AG09309 (cell line): ENCODE results near the gene PROS1.
"Not testable (repeated sequence)": the region's sequence is repeated elsewhere in the genome, so short reads cannot be mapped to it uniquely, and the experiment has no call there.

ENCODE experiments used
- DNase-seq: peaks from one replicate; pipeline ENCODE4 v3.0.0-alpha.2; 2010; ENCODE audit warnings: low read depth
- H3K4me3 ChIP-seq: 2 replicates; pipeline ENCODE4 v1.5.1; 2011; ENCODE audit warnings: mild to moderate bottlenecking, low read depth, low read length, moderate library complexity; ENCODE audit not compliant: control insufficient read depth
- TF ChIP-seq, protein P1 (sequence below): IDR thresholded peaks from 2 replicates; pipeline ENCODE4 v1.5.1; 2011; ENCODE audit warnings: mild to moderate bottlenecking, low read depth, low read length, inconsistent platforms; ENCODE audit not compliant: insufficient read depth, control insufficient read depth; ENCODE audit errors: missing control alignments

The PROS1 gene

DNA sequence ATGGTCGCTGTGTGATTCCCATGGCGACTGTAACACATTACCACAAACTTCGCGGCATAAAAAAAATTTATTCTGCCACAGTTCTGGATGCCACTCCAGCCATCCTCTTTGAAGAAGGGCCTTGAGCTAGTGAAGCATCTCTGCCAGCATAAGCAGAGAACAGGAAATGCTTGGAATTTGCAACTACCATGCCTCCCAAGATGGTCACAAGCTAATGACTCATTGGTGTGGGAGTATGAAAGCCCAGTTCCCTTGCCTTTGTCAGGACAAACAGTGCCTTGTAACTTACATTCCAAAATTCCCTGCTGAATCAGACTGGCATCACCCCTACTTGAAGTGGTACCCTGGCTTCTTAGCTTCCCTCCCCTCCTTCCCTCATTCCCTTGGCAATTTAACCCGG is 129.7 kb downstream of the PROS1 start:
- no peak overlapping the region for H3K4me3 ChIP-seq
- TF ChIP-seq, protein P1, sequence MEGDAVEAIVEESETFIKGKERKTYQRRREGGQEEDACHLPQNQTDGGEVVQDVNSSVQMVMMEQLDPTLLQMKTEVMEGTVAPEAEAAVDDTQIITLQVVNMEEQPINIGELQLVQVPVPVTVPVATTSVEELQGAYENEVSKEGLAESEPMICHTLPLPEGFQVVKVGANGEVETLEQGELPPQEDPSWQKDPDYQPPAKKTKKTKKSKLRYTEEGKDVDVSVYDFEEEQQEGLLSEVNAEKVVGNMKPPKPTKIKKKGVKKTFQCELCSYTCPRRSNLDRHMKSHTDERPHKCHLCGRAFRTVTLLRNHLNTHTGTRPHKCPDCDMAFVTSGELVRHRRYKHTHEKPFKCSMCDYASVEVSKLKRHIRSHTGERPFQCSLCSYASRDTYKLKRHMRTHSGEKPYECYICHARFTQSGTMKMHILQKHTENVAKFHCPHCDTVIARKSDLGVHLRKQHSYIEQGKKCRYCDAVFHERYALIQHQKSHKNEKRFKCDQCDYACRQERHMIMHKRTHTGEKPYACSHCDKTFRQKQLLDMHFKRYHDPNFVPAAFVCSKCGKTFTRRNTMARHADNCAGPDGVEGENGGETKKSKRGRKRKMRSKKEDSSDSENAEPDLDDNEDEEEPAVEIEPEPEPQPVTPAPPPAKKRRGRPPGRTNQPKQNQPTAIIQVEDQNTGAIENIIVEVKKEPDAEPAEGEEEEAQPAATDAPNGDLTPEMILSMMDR: no peak
- peak; percentile 62 for DNase-seq

DNA sequence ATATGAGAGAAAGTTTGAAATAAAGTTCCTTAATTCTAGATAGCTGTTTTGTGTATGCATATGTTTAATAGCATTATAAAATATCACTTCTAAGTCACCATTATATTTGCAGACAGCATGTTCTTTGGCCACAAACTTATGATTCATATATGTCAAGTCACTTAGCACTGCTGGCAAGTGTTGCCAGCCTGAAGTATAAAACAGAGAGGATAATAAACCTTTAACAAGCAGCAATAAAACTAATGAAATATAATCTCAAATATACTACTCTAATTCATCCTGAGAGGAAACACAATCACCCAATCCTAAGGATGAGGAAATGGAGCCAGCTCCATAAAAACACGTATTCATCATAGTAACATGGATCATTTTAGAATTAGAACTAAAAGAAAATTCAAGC is 134.5 kb downstream of the PROS1 start:
- H3K4me3 ChIP-seq, DNase-seq: not testable (repeated sequence)
